IPS DF 6.9 (cell line): ENCODE measurements around the gene KDM4F.
"Not testable (repeated sequence)": the region's sequence is repeated elsewhere in the genome, so short reads cannot be mapped to it uniquely, and the experiment has no call there.

Experiments used
- DNase-seq: peaks from one replicate; pipeline ENCODE4 v3.0.0-alpha.2; 2013; ENCODE audit warnings: low read depth, low spot score
- H3K27ac ChIP-seq: one replicate; pipeline ENCODE4 v1.5.1; 2013; ENCODE audit warnings: low read length, control low read depth
- H3K27me3 ChIP-seq: 2 replicates; pipeline ENCODE4 v1.6.1; 2013; ENCODE audit warnings: mild to moderate bottlenecking, low read length; ENCODE audit not compliant: control insufficient read depth, insufficient read depth
- H3K36me3 ChIP-seq: 2 replicates; pipeline ENCODE4 v1.6.1; 2013; ENCODE audit warnings: low read length; ENCODE audit not compliant: control insufficient read depth, insufficient read depth
- H3K4me1 ChIP-seq: 2 replicates; pipeline ENCODE4 v1.6.1; 2013; ENCODE audit warnings: low read length; ENCODE audit not compliant: control insufficient read depth, insufficient read depth
- H3K4me3 ChIP-seq: 2 replicates; pipeline ENCODE4 v1.5.1; 2013; ENCODE audit warnings: mild to moderate bottlenecking, low read length
- H3K9me3 ChIP-seq: 2 replicates; pipeline ENCODE4 v1.6.1; 2013; ENCODE audit warnings: low read length, inconsistent platforms; ENCODE audit not compliant: control insufficient read depth, insufficient read depth
- WGBS: extraction: QIAGEN DNeasy Blood & Tissue Kit; methylation state at CpG from one replicate; pipeline ENCODE4 v1.1.7; 2013; ENCODE audit warnings: mixed read lengths, missing lambda C conversion rate; ENCODE audit not compliant: insufficient read length, insufficient coverage; 5-methylcytosine and 5-hydroxymethylcytosine counted together

Gene KDM4F

GRCh38 chr11:95049122-95049521 lies at the start of gene KDM4F:
Gene KDM4F, plus strand, starts transcription at chr11:95049422.
- not testable (repeated sequence) for H3K27ac ChIP-seq, H3K9me3 ChIP-seq, DNase-seq, H3K36me3 ChIP-seq, H3K4me1 ChIP-seq, H3K4me3 ChIP-seq, H3K27me3 ChIP-seq
- WGBS, result no CpG with 5 or more reads among the region's 3 CpGs

GRCh38 chr11:95003716-95004115 lies 45.5 kb upstream of the KDM4F start:
- Histone ChIP-seq H3K4me3 (no peak overlapping the region), H3K27ac (no peak overlapping the region), H3K9me3 (no peaks in the 10 kb centered on the region), H3K36me3 (no peaks in the 10 kb centered on the region), H3K27me3 (no peaks in the 10 kb centered on the region), H3K4me1 (no peaks in the 10 kb centered on the region)
- DNase-seq, result no peak

- no peak overlapping the region for H3K27ac ChIP-seq
- no peaks in the 10 kb centered on the region for H3K9me3 ChIP-seq
- no peak overlapping the region for H3K4me3 ChIP-seq
- no peaks in the 10 kb centered on the region for H3K4me1 ChIP-seq
- H3K36me3 ChIP-seq, result no peaks in the 10 kb centered on the region
- H3K27me3 ChIP-seq, result no peaks in the 10 kb centered on the region
- DNase-seq, result no peak
- no CpG with 5 or more reads among the region's 1 CpG for WGBS
Observed at GRCh38 chr11:95005642-95006041, 43.6 kb upstream of the KDM4F start.

DNA sequence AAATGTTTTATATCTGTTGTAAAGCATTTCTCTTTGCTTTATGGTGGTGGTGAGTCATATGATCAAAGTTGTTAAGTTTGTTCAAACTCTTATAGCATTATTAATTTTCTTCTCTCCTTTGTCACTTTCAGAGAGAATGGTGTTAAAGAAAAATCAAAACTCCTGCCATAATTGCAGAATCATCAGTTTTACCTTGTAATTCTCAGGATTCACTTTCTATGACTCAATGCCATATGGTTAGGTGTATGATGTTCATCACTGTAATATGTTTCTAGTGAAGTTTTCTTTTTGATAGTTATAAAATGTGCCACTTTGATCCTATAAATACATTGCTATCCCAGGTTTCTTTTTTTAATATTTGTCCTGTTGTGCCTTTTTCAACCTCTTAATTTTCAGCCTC lies 37.8 kb upstream of the KDM4F start:
- Histone ChIP-seq H3K9me3 (no peaks in the 10 kb centered on the region), H3K27me3 (no peaks in the 10 kb centered on the region), H3K4me1 (no peaks in the 10 kb centered on the region), H3K27ac (no peak overlapping the region), H3K4me3 (no peak overlapping the region), H3K36me3 (no peaks in the 10 kb centered on the region)
- DNase-seq, result no peak

DNA sequence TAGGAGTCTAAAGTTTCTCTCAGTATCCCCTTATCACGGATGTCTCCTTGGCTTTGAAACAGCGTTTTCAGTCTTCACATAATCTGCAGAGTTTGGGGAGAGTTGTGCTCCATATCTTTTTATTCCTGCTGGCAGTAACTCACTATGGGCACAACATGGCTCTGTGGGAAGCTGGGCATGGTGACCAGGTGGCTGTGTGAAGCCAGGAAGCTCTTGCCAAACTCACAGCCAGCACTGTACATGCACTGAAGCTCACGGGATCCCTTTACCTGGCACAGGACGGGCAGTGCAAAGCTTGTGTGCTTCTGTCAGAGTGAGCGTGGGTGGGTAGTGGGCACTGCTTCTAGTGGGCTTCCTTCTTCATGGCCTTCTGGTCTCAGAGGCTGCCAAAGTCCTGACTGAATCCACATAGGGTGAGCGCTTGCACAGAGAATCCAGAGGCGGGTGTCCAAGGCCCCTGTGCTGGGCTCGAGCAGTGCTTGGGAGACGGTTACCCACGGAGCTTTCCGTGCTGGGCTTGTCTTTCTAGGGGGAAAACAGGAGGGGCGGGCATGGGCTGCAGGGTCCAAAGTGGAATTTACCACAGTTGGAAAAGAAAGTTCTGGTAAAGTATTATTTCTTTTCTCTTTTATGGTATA lies 34.9 kb upstream of the KDM4F start:
- H3K4me1 ChIP-seq, result no peaks in the 10 kb centered on the region
- no CpG with 5 or more reads among the region's 12 CpGs for WGBS
- no peak overlapping the region for H3K4me3 ChIP-seq
- no peaks in the 10 kb centered on the region for H3K36me3 ChIP-seq
- no peak for DNase-seq
- H3K9me3 ChIP-seq, result no peaks in the 10 kb centered on the region
- H3K27ac ChIP-seq, result no peak overlapping the region
- no peaks in the 10 kb centered on the region for H3K27me3 ChIP-seq

GRCh38 chr11:95016139-95016538 lies 33.1 kb upstream of the KDM4F start:
- H3K36me3 ChIP-seq, result no peaks in the 10 kb centered on the region
- no peaks in the 10 kb centered on the region for H3K4me1 ChIP-seq
- no peak overlapping the region for H3K4me3 ChIP-seq
- no CpG with 5 or more reads among the region's 2 CpGs for WGBS
- DNase-seq, result no peak
- no peak overlapping the region for H3K27ac ChIP-seq
- H3K27me3 ChIP-seq, result no peaks in the 10 kb centered on the region
- H3K9me3 ChIP-seq, result no peaks in the 10 kb centered on the region

DNA sequence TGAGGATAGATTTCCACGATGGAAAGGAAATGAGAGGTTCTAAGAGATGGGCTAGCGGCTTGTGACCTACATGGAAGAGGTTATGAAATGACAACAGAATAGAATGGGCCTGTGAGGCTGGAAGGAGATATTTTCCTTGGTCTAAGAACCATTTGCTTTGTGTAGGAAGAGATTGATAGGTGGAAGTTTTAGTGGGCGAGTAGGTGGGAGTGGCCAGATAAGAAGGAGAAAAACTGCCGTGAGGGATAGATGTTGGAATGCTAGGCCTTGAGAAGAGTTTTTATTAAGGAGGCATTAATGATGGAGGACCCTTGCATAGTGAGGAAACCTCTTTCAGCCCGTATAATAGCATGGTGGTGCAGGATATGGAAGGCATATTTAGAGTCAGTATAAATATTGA lies 27.8 kb upstream of the KDM4F start:
- not testable (repeated sequence) for H3K9me3 ChIP-seq, H3K27me3 ChIP-seq, H3K36me3 ChIP-seq, DNase-seq, H3K27ac ChIP-seq, H3K4me1 ChIP-seq, H3K4me3 ChIP-seq
- 100% methylated on average over 1 of the region's 5 CpGs for WGBS

DNA sequence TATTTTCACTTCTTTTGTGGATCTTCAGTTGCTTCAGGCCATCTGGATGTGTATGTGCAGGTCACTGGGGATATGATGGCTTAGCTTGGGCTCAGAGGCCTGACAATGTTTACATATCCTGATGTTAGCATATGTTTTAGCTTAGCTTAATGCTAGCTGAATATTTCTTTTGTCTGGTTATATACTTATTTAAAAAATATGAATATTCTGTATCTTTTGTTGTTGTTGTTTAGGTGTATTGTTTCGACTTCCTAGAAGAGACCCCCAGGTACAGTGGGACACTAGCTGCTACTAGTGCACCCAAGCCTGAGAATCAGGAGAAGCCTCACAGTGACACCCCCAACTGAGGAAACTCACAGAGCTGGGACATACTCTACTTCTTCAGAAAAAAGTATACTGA lies 24.3 kb upstream of the KDM4F start, which contains the start of gene KDM4E:
Gene KDM4E (plus strand): TSS at position 301 of the 400 bp plus-strand sequence. CDS start 300 bp downstream, outside the sequence.
- Histone ChIP-seq H3K4me3 (no peak within 1 kb of the TSS), H3K9me3 (no peaks in the 10 kb centered on the region), H3K4me1 (no peaks in the 10 kb centered on the region), H3K27me3 (no peaks in the 10 kb centered on the region), H3K27ac (no peak within 1 kb of the TSS), H3K36me3 (no peaks in the 10 kb centered on the region)
- DNase-seq, result no peak
- no CpG with 5 or more reads among the region's 1 CpG for WGBS

DNA sequence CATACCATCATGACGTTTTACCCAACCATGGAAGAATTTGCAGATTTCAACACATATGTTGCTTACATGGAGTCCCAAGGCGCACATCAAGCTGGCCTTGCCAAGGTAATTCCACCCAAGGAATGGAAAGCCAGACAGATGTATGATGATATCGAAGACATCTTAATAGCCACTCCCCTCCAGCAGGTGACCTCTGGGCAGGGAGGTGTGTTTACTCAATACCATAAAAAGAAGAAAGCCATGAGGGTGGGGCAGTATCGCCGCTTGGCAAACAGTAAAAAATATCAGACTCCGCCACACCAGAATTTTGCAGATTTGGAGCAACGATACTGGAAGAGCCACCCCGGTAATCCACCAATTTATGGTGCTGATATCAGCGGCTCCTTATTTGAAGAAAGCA lies 23.6 kb upstream of the KDM4F start:
- H3K4me1 ChIP-seq, H3K36me3 ChIP-seq, H3K27me3 ChIP-seq, H3K9me3 ChIP-seq, H3K27ac ChIP-seq, DNase-seq, H3K4me3 ChIP-seq: not testable (repeated sequence)
- no CpG with 5 or more reads among the region's 9 CpGs for WGBS

DNA sequence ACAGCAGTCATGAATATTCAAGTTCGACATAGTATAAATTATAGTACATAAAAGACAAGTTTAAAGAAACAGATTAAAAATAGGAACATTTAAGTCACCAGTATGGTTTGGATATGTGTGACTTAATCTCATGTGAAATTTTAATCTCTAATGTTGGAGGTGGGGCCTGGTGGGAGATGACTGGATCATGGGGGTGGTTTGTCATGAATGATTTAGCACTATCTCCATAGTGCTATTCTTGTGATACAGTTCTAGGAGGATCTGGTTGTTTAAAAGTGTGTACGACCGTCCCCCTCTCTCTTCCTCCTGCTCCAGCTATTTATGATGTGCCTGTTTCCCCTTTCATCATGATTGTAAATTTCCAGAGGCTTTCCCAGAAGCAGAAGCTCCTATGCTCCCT lies 20.9 kb upstream of the KDM4F start:
- Histone ChIP-seq H3K36me3 (no peaks in the 10 kb centered on the region), H3K27ac (no peak overlapping the region), H3K4me3 (no peak overlapping the region), H3K9me3 (no peaks in the 10 kb centered on the region), H3K27me3 (no peaks in the 10 kb centered on the region), H3K4me1 (no peaks in the 10 kb centered on the region)
- no CpG with 5 or more reads among the region's 3 CpGs for WGBS
- no peak for DNase-seq

GRCh38 chr11:95033051-95033450 lies 16.2 kb upstream of the KDM4F start:
- H3K4me1 ChIP-seq, result no peaks in the 10 kb centered on the region
- no peaks in the 10 kb centered on the region for H3K27me3 ChIP-seq
- H3K27ac ChIP-seq, result no peak overlapping the region
- DNase-seq, result no peak
- H3K36me3 ChIP-seq, result no peaks in the 10 kb centered on the region
- no peaks in the 10 kb centered on the region for H3K9me3 ChIP-seq
- H3K4me3 ChIP-seq, result no peak overlapping the region
- WGBS, result no CpG with 5 or more reads among the region's 1 CpG
